HEK293 (cell line): ENCODE data around the gene PROM2.

Experiments
- FEZF1 ChIP-seq: fragments of 450-650 bp; formaldehyde crosslinking; IDR thresholded peaks from 2 replicates; pipeline ENCODE4 v1.5.1; 2016; ENCODE audit warnings: missing biosample characterization, missing genetic modification characterization
- REPIN1 ChIP-seq: fragments of 450-650 bp; formaldehyde crosslinking; IDR thresholded peaks from 2 replicates; pipeline ENCODE4 v1.5.1; 2017; ENCODE audit warnings: missing biosample characterization, missing genetic modification characterization, low read depth
- SP2 ChIP-seq: fragments of 450-650 bp; formaldehyde crosslinking; IDR thresholded peaks from 2 replicates; pipeline ENCODE4 v1.5.1; 2016; ENCODE audit warnings: missing biosample characterization, missing genetic modification characterization
- ZNF202 ChIP-seq: fragments of 450-650 bp; formaldehyde crosslinking; IDR thresholded peaks from 2 replicates; pipeline ENCODE4 v1.5.1; 2016; ENCODE audit warnings: missing biosample characterization, missing genetic modification characterization, borderline replicate concordance
- ZNF48 ChIP-seq: fragments of 450-650 bp; formaldehyde crosslinking; IDR thresholded peaks from 2 replicates; pipeline ENCODE4 v1.5.1; 2016; ENCODE audit warnings: missing biosample characterization, missing genetic modification characterization
- ZNF560 ChIP-seq: fragments of 450-650 bp; formaldehyde crosslinking; IDR thresholded peaks from 2 replicates; pipeline ENCODE4 v1.5.1; 2017; ENCODE audit warnings: missing biosample characterization, missing genetic modification characterization, borderline replicate concordance
- ZNF677 ChIP-seq: fragments of 450-650 bp; IDR thresholded peaks from 2 replicates; pipeline ENCODE4 v1.5.0; 2018; ENCODE audit warnings: missing biosample characterization, mild to moderate bottlenecking, missing genetic modification characterization, moderate library complexity
- ZNF707 ChIP-seq: fragments of 450-650 bp; formaldehyde crosslinking; IDR thresholded peaks from 2 replicates; pipeline ENCODE4 v1.5.1; 2016; ENCODE audit warnings: missing biosample characterization, missing genetic modification characterization
- TF ChIP-seq, protein P1 (sequence below): fragments of 450-650 bp; formaldehyde crosslinking; optimal IDR thresholded peaks from 2 replicates; pipeline ENCODE3; 2016; ENCODE audit warnings: missing biosample characterization, mild to moderate bottlenecking, missing genetic modification characterization
- TF ChIP-seq, protein P2 (sequence below): fragments of 450-650 bp; formaldehyde crosslinking; IDR thresholded peaks from 2 replicates; pipeline ENCODE4 v1.5.1; 2016; ENCODE audit warnings: missing biosample characterization, missing genetic modification characterization
- TF ChIP-seq, protein P3 (sequence below): fragments of 450-650 bp; formaldehyde crosslinking; IDR thresholded peaks from 2 replicates; pipeline ENCODE4 v1.5.1; 2016; ENCODE audit warnings: missing biosample characterization, missing genetic modification characterization
- TF ChIP-seq, protein P4 (sequence below): fragments of 450-650 bp; formaldehyde crosslinking; IDR thresholded peaks from 2 replicates; pipeline ENCODE4 v1.5.1; 2017; ENCODE audit warnings: missing biosample characterization, mild to moderate bottlenecking, missing genetic modification characterization, moderate library complexity

DNA sequence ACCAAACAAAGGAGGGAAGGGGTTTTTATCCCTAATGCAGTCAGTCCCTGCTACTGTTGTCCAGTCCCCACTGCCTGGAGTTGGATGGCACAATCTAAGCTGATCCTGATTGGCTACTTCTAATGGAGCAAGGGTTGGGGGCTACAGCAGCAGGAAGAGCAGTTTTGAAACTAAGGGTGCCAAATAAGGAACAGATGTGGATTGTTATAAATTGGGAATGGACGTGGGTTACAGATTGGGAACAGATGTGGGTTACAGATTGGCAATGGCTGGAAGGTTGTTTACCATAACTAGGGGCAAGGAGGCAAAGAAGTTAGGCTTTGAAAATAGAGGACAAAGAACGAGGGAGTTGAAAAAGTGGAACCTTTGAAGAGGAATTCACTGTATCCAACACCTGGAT, 16.0 kb upstream of the PROM2 start:
- TF ChIP-seq, protein P1, sequence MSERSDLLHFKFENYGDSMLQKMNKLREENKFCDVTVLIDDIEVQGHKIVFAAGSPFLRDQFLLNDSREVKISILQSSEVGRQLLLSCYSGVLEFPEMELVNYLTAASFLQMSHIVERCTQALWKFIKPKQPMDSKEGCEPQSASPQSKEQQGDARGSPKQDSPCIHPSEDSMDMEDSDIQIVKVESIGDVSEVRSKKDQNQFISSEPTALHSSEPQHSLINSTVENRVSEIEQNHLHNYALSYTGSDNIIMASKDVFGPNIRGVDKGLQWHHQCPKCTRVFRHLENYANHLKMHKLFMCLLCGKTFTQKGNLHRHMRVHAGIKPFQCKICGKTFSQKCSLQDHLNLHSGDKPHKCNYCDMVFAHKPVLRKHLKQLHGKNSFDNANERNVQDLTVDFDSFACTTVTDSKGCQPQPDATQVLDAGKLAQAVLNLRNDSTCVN (tag by site-specific recombination), result no peak
- TF ChIP-seq SP2, result no peak
- TF ChIP-seq, protein P2, sequence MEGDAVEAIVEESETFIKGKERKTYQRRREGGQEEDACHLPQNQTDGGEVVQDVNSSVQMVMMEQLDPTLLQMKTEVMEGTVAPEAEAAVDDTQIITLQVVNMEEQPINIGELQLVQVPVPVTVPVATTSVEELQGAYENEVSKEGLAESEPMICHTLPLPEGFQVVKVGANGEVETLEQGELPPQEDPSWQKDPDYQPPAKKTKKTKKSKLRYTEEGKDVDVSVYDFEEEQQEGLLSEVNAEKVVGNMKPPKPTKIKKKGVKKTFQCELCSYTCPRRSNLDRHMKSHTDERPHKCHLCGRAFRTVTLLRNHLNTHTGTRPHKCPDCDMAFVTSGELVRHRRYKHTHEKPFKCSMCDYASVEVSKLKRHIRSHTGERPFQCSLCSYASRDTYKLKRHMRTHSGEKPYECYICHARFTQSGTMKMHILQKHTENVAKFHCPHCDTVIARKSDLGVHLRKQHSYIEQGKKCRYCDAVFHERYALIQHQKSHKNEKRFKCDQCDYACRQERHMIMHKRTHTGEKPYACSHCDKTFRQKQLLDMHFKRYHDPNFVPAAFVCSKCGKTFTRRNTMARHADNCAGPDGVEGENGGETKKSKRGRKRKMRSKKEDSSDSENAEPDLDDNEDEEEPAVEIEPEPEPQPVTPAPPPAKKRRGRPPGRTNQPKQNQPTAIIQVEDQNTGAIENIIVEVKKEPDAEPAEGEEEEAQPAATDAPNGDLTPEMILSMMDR, result no peak
- no peak for TF ChIP-seq FEZF1 (tag by site-specific recombination)
- no peak for TF ChIP-seq REPIN1
- no peak for TF ChIP-seq ZNF560 (tag by site-specific recombination)
- no peak for TF ChIP-seq ZNF48 (tag by site-specific recombination)
- TF ChIP-seq ZNF707 (tag by site-specific recombination), result no peak
- TF ChIP-seq, protein P3, sequence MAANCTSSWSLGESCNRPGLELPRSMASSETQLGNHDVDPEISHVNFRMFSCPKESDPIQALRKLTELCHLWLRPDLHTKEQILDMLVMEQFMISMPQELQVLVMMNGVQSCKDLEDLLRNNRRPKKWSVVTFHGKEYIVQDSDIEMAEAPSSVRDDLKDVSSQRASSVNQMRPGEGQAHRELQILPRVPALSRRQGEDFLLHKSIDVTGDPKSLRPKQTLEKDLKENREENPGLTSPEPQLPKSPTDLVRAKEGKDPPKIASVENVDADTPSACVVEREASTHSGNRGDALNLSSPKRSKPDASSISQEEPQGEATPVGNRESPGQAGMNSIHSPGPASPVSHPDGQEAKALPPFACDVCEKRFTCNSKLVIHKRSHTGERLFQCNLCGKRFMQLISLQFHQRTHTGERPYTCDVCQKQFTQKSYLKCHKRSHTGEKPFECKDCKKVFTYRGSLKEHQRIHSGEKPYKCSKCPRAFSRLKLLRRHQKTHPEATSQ, result no peak
- TF ChIP-seq ZNF677 (tag by site-specific recombination), result no peak
- TF ChIP-seq, protein P4, sequence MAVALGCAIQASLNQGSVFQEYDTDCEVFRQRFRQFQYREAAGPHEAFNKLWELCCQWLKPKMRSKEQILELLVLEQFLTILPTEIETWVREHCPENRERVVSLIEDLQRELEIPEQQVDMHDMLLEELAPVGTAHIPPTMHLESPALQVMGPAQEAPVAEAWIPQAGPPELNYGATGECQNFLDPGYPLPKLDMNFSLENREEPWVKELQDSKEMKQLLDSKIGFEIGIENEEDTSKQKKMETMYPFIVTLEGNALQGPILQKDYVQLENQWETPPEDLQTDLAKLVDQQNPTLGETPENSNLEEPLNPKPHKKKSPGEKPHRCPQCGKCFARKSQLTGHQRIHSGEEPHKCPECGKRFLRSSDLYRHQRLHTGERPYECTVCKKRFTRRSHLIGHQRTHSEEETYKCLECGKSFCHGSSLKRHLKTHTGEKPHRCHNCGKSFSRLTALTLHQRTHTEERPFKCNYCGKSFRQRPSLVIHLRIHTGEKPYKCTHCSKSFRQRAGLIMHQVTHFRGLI, result no peak
- TF ChIP-seq ZNF202 (tag by site-specific recombination), result no peak
